Glutamatergic neuron (in vitro differentiated cells): Measurements from ENCODE around the gene GRB10. TPM values are rescaled to one million over a fixed set of nuclear protein-coding genes. Genes with fewer than 3 reads are reported as not detected.
"Not testable (repeated sequence)": the region's sequence is repeated elsewhere in the genome, so short reads cannot be mapped to it uniquely, and the experiment has no call there.

ENCODE experiments used
- DNase-seq: peaks from one replicate; pipeline ENCODE4 v3.0.0; 2022
- H3K27ac Mint-ChIP-seq: one replicate; pipeline ENCODE4 v1.8.0; 2020; ENCODE audit warnings: mild to moderate bottlenecking, mixed read lengths, inconsistent platforms; ENCODE audit not compliant: unreplicated experiment
- H3K27me3 Mint-ChIP-seq: one replicate; pipeline ENCODE4 v1.8.0; 2020; ENCODE audit warnings: mild to moderate bottlenecking, moderate library complexity, mixed read lengths, inconsistent platforms; ENCODE audit not compliant: unreplicated experiment
- H3K36me3 Mint-ChIP-seq: one replicate; pipeline ENCODE4 v1.8.0; 2020; ENCODE audit warnings: mild to moderate bottlenecking, mixed read lengths, inconsistent platforms; ENCODE audit not compliant: unreplicated experiment
- H3K4me1 Mint-ChIP-seq: one replicate; pipeline ENCODE4 v1.8.0; 2020; ENCODE audit warnings: mild to moderate bottlenecking, low read depth, mixed read lengths, inconsistent platforms; ENCODE audit not compliant: unreplicated experiment
- H3K4me3 Mint-ChIP-seq: one replicate; pipeline ENCODE4 v1.8.0; 2020; ENCODE audit warnings: mild to moderate bottlenecking, mixed read lengths, inconsistent platforms; ENCODE audit not compliant: unreplicated experiment
- H3K9me3 Mint-ChIP-seq: one replicate; pipeline ENCODE4 v1.8.0; 2020; ENCODE audit warnings: mild to moderate bottlenecking, moderate library complexity, mixed read lengths, inconsistent platforms; ENCODE audit not compliant: unreplicated experiment
- total RNA-seq: library from RNA; stranded (reverse); fragmentation: NEBNext Ultra II Directional; extraction: Animal tissue kit (Norgen Biotek cat#: 25700); gene quantifications from one replicate; pipeline ENCODE4 v1.2.1, GENCODE V29; 2021; ENCODE audit not compliant: unreplicated experiment
- TF ChIP-seq, protein P1 (sequence below): fragments of 200-600 bp; sonication (generic); IDR thresholded peaks from one replicate; pipeline ENCODE4 v1.5.0; 2021; ENCODE audit not compliant: partially characterized antibody, unreplicated experiment

GRB10 gene
- total RNA-seq, 1 donor from 2014 or later: 182 TPM

- no peaks in the 10 kb centered on the region for H3K27me3 Mint-ChIP-seq
- H3K36me3 Mint-ChIP-seq: peaks cover 34% of the 10 kb centered on the region
- H3K4me3 Mint-ChIP-seq: no peak overlapping the region
- TF ChIP-seq, protein P1, sequence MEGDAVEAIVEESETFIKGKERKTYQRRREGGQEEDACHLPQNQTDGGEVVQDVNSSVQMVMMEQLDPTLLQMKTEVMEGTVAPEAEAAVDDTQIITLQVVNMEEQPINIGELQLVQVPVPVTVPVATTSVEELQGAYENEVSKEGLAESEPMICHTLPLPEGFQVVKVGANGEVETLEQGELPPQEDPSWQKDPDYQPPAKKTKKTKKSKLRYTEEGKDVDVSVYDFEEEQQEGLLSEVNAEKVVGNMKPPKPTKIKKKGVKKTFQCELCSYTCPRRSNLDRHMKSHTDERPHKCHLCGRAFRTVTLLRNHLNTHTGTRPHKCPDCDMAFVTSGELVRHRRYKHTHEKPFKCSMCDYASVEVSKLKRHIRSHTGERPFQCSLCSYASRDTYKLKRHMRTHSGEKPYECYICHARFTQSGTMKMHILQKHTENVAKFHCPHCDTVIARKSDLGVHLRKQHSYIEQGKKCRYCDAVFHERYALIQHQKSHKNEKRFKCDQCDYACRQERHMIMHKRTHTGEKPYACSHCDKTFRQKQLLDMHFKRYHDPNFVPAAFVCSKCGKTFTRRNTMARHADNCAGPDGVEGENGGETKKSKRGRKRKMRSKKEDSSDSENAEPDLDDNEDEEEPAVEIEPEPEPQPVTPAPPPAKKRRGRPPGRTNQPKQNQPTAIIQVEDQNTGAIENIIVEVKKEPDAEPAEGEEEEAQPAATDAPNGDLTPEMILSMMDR: no peak
- peaks cover 13% of the 10 kb centered on the region for H3K4me1 Mint-ChIP-seq
- H3K27ac Mint-ChIP-seq: no peak overlapping the region
- DNase-seq: no peak
- H3K9me3 Mint-ChIP-seq: peaks cover 13% of the 10 kb centered on the region
Measured at GRCh38 chr7:50587737-50588136, 195.0 kb downstream of the GRB10 start.

DNA sequence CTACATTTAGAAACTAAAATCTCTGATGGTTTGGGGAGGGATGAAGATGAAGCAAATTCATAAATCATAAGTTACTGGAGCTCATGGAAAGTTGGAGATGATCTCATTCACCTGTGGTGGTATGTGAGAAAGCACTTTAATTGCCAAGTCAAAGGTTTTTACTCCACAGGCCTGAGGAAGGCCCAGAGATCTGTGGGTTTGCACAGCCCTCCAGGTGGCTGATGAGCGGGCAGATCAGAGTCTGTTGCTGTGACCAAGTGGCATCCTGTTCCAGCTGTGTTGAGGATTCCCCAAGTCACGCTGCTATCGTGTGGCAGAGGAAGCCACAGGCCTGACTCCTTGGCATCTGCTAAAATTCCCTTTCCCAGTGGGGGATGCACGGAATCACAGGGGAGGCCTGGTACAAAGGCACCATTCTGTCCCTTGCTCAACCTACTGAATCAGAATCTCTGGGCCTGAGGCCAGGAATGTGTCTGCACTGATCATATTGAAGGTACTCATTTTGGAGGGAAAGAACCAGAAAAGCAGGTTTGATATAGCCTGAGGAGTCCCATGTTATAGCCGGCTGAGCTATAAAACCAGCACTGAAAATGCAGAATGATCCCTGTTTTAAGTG, 197.8 kb downstream of the GRB10 start:
- no peak for DNase-seq
- TF ChIP-seq, protein P1: no peak
- no peak overlapping the region for H3K4me3 Mint-ChIP-seq
- peaks cover 14% of the 10 kb centered on the region for H3K9me3 Mint-ChIP-seq
- no peak overlapping the region for H3K27ac Mint-ChIP-seq
- H3K36me3 Mint-ChIP-seq: peaks cover 19% of the 10 kb centered on the region
- no peaks in the 10 kb centered on the region for H3K27me3 Mint-ChIP-seq
- H3K4me1 Mint-ChIP-seq: peaks cover 8% of the 10 kb centered on the region

DNA sequence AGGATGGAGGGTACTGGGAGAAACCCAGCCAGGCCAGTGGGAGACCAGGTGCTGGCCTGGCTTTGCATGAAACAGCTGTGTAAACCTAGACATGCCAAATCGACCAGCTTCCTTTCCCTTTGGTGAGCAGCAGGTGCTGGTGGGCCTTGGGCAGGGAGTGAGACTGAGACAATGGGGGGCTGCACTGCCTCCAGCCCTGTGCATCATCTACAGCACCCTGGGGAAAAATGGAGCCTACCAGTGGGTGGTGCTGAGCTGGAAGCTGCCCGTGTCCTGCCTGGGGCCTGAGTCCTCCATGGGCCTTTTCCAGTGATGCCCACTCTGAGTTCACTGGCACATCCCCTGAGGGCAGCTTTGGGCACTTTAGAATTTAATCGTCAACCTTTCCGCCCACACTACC, 198.3 kb downstream of the GRB10 start:
- no peak for DNase-seq
- Mint-ChIP-seq H3K4me3 (no peak overlapping the region), H3K4me1 (peaks cover 12% of the 10 kb centered on the region), H3K36me3 (peaks cover 19% of the 10 kb centered on the region), H3K9me3 (peaks cover 14% of the 10 kb centered on the region), H3K27me3 (no peaks in the 10 kb centered on the region), H3K27ac (no peak overlapping the region)
- TF ChIP-seq, protein P1: no peak

- peaks cover 14% of the 10 kb centered on the region for H3K9me3 Mint-ChIP-seq
- peaks cover 19% of the 10 kb centered on the region for H3K36me3 Mint-ChIP-seq
- H3K27me3 Mint-ChIP-seq, H3K4me3 Mint-ChIP-seq, DNase-seq: not testable (repeated sequence)
- H3K27ac Mint-ChIP-seq: peak overlapping the region; percentile 28
- H3K4me1 Mint-ChIP-seq: peaks cover 22% of the 10 kb centered on the region
Measured at GRCh38 chr7:50583295-50583694, 199.4 kb downstream of the GRB10 start.

GRCh38 chr7:50582271-50582670, 200.4 kb downstream of the GRB10 start:
- H3K4me3 Mint-ChIP-seq, H3K27ac Mint-ChIP-seq, DNase-seq, H3K27me3 Mint-ChIP-seq: not testable (repeated sequence)
- Mint-ChIP-seq H3K36me3 (peaks cover 24% of the 10 kb centered on the region), H3K9me3 (peaks cover 16% of the 10 kb centered on the region), H3K4me1 (peaks cover 29% of the 10 kb centered on the region)

GRCh38 chr7:50580666-50581065, 202.0 kb downstream of the GRB10 start:
- Mint-ChIP-seq H3K9me3 (peaks cover 16% of the 10 kb centered on the region), H3K36me3 (peaks cover 23% of the 10 kb centered on the region), H3K4me1 (peaks cover 29% of the 10 kb centered on the region), H3K4me3 (peak overlapping the region; percentile 7)
- DNase-seq, H3K27me3 Mint-ChIP-seq, H3K27ac Mint-ChIP-seq: not testable (repeated sequence)
